Muscle of arm (tissue), 12 donors: Measurements from ENCODE around the gene COL27A1. TPM values are rescaled to one million over a fixed set of nuclear protein-coding genes. Genes with fewer than 3 reads are reported as not detected.
A peak's percentile ranks its signal among the peaks of the same experiment; 100 is the strongest.
"Not testable (repeated sequence)": the region's sequence is repeated elsewhere in the genome, so short reads cannot be mapped to it uniquely, and the experiment has no call there.

Source experiments
- DNase-seq: peaks from one replicate; pipeline ENCODE4 v3.0.0-alpha.2; 2013
- polyA plus RNA-seq, 12 donors: library from polyadenylated mRNA; unstranded; fragments of 120-200 nt; gene quantifications; one replicate each; pipeline ENCODE4 v1.2.1, GENCODE V29; 2013; ENCODE audit not compliant: insufficient read length in 12 of 12

Gene COL27A1
- polyA plus RNA-seq, 12 donors, result 26.0 to 124 (median 34.1) TPM

DNA sequence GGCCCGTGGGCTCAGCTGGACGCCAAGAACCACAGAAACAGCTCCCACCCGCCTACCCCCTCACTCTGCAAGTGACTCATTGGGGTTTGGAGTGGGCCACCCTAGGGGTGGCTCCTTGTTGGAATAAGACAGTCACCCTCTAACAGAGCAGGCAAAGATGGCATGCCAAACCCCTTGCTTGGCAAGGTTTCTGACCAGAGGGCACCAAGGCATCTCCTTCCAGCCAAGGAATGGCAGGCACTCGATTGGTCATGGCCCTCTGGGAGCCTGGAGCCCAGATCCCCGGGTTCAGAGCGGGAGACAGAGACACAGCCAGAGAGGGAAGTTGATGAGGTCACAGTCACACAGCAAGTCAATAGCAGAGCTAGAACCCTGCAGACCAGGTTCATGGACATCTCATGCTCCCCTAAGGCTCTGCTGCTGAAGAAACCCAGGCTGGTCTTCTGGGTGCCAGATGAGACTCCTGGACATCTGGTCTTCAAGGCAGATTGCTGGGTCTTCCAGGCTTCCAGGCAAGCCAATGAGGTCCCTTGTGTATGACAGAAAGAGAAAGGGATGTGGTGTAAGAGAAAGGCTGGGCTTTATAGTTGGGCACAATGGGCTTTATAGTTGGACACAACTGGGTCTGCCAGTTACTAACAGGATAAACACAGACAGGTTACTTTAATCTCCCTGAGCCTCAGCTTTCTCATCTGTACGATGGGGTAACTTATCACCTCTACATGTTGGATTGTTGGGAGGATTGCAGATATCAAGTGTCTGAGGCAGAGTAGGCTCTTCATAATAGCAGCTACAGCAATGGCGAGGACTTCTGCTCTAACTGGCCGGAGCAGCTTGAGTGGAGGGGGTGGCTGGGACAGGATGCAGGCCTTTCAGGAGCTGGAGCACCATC, 33.0 kb upstream of the COL27A1 start:
- no peak for DNase-seq

DNA sequence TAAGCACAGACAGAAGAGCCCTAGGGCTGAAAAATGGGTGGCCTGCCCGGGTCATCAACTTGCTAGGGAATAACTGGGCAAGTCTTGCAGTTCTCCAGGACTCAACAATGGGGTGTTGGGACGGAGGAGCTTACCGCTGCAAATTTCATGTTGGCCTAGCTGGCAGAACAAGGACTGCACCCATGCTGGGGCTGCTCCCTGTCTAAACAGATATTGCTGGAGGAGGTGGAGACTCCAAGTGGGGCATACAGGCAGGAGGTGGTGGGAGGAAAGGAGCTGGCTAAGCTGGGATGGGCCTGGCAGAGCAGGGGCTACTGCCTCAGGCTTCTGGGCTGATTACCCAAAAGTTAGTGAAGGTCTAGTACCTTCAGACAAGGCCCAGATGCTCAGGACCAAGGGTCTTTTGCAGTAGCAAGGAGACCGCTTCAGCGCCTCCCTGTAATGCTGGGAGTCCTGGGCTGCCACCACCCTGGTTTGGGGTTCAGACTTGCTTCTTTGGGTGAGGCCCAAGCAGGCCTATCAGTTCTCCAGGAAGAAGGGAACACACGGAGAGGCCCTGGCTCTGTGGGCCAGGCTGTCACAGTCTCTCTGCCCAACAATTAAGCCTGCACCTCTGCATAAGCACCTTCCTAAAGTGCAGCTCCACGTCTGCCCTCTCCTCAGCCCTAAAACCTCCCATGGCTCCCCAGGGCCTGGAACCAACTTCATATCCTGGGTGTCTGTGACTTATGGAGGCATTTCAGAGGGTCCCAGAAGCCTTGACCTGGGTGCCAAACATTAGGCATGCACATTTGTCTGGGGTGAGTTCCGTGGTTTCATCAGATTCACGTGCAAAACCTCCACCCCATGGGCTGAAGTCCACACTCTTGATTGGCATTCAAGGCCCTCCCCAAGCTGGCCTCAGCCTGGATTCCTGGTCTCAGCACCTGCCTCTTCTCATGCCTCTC, 32.0 kb upstream of the COL27A1 start:
- no peak for DNase-seq

DNA sequence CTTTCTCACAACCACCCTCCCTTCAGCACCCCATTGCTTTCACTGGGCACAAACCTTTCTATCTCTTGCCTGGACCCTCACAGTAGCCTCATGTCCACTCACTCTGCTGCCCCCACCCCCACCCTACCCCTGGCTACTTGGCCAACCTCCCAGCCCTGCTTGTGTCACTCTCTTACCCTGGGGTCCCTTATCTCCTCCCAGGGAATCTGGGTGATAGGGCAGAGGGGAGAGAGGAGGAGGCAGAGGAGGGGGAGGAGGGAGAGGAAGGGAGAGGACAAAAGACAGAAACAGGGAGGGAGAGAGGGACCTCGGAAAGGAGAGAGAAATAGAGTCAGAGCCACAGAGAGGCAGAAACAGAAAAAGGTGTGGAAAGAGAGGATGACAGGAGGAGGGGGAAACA, 31.2 kb upstream of the COL27A1 start:
- no peak for DNase-seq

DNA sequence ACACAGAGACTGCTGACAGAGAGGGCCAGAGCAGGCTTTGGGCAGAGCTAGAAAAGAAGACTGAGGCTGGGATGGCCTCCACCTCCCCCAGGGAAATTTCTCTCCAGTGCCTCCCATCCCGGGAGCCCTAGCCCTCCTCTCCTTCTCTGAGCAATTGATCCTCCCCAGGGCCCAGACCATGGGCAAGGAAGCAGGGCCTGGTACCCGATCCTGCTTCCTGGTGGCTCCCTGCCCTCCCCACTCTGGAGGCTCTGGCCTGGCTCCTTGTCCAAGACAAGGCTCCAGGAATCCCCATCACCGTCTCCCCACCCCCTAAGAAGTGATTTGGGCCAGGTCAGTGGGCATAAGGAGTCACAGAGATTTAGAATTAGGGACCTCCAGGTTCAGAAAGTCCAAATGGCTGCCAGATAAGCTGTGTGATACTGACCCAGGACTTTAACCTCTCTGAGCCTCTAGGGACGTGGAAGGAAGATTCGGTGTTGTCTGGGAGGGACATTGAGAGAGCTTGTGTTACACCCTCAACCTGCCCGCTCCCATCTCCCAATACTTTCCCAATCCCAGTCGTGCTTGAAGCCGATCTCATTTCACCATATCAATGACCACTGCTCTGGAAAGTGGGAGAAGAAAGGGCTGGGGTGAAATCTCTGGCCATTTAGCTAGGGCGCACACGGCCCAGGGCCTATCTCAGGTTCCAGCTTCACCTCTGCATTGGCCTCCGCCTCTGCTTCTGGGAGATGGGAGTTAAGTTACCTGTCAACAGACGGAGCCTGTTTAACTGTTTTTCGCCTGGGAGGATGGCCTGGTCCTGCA, 30.5 kb upstream of the COL27A1 start:
- no peak for DNase-seq

DNA sequence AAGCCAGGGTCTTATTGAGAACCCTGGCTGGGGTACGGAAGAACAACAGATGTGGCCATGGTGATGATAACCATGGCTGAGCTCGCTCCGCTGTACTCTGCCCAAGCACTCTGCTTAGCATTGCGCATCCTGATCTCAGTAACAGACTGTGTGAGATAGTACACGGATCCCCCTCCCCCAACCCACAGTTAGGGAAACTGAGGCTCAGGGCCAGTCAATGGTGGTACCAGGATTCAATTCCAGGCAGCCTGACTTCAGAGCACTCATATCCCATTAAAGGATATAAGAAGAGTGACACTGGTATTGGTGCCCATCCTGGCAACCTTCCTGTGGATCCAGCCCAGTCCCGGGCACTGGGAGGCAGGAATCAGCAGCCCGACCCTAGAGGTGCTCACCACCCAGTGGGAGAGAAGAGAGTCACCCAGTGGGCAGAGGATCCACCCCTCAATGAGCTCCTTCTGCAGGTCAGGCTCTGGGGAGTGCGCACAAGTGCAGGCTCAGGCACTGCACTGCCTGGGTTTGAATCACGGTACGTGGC, 29.8 kb upstream of the COL27A1 start:
- no peak for DNase-seq

DNA sequence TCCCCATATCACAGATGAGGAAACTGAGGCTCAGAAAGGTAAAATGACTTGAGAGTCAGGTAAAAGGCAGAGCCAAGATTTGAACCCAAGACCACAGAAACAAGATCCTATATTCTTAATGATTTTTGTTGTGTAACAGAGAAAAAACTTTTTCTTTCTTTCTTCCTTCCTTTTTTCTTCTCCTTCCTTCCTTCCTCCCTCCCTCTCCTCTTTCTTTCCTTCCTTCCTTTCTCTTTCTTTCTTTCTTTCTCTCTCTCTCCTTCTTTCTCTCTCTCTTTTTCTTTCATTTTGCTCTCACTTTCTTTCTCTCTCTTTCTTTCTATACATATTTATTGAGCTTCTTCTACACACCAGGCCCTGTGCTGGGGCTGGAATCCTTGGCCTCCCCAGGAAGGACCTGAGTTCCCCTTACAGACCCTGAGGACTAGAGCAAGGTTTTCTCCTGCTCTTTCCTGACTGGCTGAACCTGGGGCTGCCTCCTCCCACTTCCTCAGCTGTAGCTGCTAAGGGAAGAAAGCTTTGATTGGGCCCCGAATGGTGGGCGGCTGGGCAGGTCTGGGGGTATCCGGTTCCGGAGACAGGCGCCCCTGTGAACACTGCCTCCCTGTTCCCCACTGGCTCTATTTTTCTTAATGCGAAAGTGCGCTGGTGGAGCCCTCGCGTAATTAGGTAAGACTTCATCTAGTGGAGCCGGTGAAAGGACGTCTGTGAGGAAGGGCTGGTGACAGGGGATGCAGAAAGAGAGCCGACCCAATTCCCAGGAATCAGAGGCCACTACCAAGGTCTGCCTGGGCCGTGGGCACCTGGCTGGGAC, 28.9 kb upstream of the COL27A1 start:
- DNase-seq, result no peak

DNA sequence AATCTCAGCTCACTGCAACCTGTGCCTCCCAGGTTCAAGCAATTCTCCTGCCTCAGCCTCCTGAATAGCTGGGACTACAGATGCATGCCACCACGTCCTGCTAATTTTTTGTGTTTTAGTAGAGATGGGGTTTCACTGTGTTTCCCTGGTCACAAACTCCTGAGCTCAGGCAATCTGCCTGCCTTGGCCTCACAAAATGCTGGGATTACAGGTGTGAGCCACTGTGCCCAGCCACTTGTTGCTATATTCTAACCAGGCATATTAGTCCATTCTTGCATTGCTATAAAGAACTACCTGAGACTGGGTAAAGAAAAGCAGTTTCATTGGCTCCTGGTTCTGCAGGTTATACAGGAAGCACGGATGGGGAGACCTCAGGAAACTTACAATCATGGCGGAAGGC, 26.6 kb upstream of the COL27A1 start:
- not testable (repeated sequence) for DNase-seq

DNA sequence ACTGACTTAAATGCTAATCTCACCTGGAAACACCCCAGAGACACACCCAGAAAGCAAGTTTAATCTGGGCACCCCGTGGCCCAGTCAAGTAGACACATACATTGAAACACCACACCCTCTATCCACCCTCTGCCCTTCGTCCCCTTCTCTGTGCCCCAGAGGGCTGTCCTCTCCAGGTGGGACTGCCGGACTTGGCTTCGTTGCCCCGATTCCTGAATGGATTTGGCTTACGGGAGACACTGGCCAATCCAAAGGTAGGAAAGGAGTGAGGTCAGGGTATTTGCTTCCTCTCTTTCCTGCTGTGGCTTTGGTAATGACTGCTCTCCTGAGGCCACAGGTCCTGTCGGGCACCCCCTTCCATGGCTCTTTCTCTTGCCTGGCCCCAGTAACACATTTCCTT, 25.2 kb upstream of the COL27A1 start:
- DNase-seq, result no peak

DNA sequence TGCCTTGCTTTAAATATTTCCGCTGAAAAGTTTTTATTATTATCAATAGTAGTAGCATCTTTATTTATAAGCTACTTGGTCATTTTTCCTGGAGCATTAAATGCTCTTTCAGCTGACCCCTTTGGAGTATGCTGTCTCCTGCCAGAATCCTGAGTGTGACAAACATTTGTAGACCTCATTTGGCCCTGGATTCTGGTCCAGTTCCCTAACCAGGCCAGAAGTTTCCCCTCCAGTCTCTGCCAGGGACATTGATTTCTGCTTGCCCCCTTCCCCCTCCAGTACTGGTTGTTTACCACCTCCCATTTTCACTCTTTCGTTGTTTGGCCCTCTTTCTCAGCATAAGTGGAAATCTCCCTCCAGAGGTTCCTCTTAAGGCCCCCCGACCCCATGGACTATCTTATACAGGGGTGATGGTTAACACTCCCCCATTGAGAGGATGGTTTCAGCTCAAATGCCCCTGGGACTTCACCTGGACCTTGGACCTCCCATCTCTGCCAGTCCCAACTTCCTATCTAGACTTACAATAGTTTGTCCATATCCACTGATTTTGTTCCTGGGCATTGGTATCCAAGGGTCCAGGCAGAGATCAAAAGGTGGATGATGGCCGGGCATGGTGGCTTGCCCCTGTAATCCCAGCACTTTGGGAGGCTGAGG, 24.6 kb upstream of the COL27A1 start:
- DNase-seq, result no peak

DNA sequence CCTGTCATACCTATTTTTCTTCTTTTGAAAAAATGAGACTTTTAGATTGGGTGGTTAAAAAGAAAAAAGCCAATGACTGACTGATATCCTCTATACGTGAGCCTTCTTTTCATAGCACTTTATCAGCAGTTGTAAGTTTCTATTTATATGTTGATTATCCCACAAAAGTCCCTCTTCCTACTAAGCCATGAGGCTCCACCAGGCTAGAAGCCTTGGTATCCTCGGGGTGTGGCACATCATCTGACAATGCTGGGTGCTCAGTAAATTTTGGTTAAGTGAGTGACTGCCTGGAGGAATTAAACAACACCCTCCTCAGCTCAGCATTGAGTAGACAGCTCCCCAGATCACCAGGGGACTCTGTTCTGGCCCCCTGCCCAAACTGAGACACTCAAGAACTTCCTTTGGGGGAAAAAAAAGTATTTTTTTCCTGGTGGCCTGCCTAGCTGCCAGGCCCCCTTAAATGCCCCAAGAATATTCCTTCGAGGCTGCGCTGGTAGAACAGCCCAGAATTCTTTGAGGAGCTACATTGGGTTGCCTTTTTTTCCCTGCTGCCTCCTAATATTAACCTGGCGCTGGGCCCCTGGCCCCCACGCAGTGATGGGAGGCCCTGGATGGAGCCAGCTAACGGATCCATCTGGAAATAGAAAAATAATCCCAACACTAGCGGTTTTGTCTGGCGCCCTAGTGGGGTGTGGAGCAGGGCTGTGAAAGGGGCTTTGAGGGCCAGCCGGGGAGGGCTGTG, 23.4 kb upstream of the COL27A1 start:
- DNase-seq, result peak; percentile 29

DNA sequence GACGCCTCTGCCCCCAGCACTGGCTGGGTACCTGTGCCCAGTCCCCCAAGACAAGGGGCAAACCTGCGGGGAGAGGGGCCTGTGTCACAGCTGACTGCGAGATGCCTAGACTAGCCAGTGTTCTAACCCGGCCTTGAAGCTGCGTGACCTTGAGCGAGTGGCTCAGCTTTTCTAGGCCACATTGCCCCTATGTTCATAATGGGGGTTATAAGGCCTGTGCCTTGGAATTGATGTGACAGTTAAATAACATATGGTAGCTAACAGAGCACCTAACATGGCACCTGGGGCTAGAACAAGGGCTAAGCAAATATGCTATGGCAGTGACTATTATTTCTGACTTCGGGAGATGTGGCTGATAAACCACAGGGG, 22.8 kb upstream of the COL27A1 start:
- DNase-seq, result no peak

DNA sequence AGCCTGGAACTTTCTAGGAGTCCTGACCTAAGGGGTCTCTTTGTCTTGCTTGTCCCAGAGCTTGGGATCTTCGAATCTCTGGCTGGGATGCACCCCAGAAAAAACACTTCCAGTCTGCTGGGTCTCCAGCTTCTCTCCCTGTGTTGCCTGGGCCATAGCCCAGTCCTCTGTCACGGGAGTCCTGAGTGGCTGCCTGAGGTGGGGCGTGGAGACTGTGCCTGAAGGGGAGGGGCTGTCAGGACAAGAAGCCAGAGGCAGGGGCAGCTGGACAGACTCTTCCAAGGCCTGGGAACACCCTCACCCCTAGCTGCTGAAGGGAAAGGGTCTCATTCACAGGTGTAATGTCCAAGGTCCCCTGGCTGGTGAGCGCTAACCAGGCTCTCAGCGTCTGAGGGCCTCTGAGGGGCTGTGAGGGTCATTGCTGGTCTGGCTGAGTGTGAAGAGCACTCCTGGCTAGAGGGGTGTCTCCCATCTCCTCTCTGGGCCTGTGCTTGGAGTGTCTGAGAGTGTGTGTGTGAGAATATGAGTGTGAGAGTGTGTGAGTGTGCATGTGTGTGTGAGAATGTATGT, 20.4 kb upstream of the COL27A1 start:
- DNase-seq, result no peak

DNA sequence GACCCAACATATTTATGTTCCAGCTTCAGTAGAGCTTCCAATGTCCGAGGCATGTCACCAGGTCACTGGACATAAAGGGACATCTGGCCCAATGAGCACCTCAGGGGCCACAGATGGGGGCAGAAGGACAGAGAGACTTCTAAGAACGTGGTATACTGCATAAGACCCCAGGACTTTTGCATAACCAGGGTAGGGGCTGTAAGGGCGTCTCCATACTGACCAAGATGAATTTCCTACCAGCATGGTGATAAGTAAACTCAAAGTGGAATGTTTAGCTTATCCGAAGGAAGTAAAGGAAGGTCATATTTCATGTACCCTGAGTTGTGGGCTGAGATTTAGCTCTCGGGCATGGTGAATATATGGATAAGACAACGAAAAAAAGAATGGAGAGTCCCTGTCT, 17.5 kb upstream of the COL27A1 start:
- no peak for DNase-seq

DNA sequence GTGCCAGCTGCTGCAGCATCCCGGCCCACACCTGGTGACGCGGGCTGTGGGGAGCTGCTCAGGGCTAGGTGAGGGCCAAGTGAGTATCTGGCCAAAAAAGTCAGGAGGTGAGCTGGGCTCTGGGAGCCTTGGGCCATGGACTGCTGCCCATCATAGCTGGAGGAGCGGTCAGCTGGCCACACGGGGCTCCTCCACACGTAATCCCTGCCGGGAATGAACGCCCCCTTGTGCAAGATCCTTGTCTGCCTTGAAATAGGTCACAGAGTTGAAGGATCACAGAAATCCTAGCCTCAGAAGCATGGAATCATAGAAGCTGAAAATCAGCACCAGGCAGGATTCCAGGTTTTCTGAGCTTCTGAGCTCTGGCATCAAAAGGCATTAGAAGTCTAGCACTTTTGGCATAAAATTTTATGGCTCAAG, 16.8 kb upstream of the COL27A1 start:
- no peak for DNase-seq

DNA sequence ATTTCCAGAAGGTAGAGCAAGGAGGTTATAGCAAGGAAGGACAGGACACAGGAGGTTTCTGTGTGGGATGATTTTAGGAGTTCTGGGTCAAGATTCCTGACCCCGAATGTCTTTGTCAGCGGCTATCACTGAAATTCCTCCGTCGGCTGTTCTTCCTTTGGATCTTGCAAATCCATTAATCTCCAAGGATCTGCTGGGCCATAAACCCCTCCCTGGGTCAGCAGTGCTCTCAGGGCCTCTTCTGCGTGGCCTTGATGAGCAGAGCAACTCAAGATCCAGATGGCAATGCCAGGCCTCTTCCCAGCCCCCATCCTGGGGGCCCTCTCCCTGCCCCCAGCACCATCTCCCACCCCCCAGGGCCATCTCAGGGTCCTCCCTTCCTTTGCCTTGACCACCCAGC, 16.3 kb upstream of the COL27A1 start:
- no peak for DNase-seq

DNA sequence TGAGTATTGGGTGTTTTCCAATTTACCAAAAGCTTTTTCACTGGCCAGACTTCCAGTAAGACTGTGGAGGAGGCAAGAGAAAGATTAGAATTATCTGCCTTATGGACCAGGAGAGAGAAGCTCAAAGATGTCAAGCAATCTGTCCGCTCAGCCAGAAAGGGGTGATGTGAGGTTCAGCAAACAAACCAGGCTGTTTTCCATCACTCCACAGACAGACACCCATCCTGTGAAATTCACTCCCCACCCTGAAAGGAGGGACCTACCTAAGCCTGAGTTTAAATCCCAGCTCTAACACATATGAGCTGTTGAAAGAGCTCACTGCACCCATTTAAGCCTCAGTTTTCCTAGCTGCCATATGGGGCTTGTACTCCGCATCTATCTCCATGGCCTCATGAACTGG, 14.9 kb upstream of the COL27A1 start:
- DNase-seq, result no peak

DNA sequence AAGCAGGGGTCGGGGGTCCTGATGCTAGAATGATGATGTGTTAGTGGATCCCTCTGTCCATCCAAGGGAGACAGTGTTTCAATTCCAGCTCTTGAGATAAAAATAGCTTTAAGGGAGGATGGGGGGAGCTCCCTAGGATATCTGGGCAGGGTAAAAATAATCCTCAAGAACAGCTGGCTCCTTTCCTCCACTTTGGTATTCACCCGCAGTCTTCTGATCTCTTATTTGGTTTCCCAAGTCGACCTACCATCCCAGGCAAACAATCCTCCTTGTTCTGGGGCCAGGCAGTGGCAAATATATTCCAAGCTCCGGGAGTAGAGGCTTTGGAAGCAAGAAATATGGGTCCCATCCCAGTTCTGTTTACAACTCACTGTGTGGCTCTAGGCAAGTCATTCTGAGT, 14.5 kb upstream of the COL27A1 start:
- no peak for DNase-seq

DNA sequence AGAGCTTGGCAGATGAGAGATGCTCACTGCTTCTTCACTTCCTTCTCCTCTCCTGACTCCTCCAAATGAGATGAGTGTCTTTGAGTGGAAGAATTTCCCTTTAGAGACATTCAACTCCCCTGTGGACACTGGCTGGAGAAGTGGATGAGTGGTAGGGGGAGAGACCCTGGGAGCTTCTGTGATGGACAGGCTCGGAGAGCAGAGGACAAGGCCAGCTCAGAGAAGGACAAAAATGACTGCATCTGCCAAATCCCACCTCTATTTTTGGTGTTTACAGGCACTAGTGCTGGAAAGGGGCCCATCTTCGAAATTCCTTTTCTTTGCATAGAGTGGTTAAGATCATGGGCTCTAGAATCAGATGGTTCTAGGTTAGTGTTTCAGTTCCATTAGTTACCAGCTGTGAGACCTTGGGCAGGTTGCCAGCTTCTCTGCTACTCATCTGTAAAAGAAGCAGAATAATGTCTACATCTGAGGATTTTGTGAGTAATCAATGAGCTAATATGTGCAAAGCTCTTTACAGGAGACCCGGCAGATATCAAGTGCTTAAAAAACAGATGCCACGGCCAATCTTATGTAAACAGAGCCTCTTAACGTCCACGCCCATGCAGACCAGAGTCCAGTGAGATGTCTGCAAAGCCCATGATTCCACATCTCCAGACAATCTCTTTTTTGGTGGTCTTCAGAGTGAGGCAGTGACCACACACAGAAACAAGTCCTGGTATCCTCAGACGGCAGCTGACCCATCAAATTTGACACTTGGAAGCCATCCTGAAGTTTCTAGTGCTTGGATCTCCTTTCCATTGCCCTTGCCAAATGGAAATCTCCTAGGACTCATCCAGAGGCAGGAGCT, 13.6 kb upstream of the COL27A1 start:
- DNase-seq, result peak; percentile 42
